HG02970 (cell line): Measurements from ENCODE around the gene IQUB.
"Not testable (repeated sequence)": the region's sequence is repeated elsewhere in the genome, so short reads cannot be mapped to it uniquely, and the experiment has no call there.

Source experiments
- ATAC-seq: cut with Tn5 transposase; IDR thresholded peaks from one replicate; pipeline ENCODE4 v1.9.1; 2021; ENCODE audit warnings: mild to moderate bottlenecking, moderate library complexity, moderate number of reproducible peaks; ENCODE audit not compliant: unreplicated experiment, low FRiP score

The IQUB gene

GRCh38 chr7:123534383-123535260 is at the start of gene IQUB:
Gene IQUB, minus strand, starts transcription at chr7:123534595. Its CDS starts 22,255 bp downstream, at chr7:123512340.
- peak; percentile 85 for ATAC-seq

GRCh38 chr7:123583821-123584220 is 49.4 kb upstream of the IQUB start:
- no peak for ATAC-seq

- no peak for ATAC-seq
These were observed 46.7 kb upstream of the IQUB start for GRCh38 chr7:123581162-123581459.

GRCh38 chr7:123580406-123581161 is 46.2 kb upstream of the IQUB start:
- peak; percentile 69 for ATAC-seq

- no peak for ATAC-seq
These were observed 45.0 kb upstream of the IQUB start for GRCh38 chr7:123579416-123579815.

GRCh38 chr7:123573896-123574467 is 39.6 kb upstream of the IQUB start:
- no peak for ATAC-seq

- no peak for ATAC-seq
These were observed 38.9 kb upstream of the IQUB start for GRCh38 chr7:123573341-123573740.

GRCh38 chr7:123571684-123572083 is 37.3 kb upstream of the IQUB start:
- no peak for ATAC-seq

GRCh38 chr7:123571187-123571586 is 36.8 kb upstream of the IQUB start:
- ATAC-seq: no peak

- no peak for ATAC-seq
These were observed 36.2 kb upstream of the IQUB start for GRCh38 chr7:123570390-123571182.

GRCh38 chr7:123569352-123570010 is 35.1 kb upstream of the IQUB start:
- ATAC-seq: no peak

GRCh38 chr7:123562121-123562520 is 27.7 kb upstream of the IQUB start:
- ATAC-seq: no peak

GRCh38 chr7:123558289-123558874 is 24.0 kb upstream of the IQUB start:
- no peak for ATAC-seq

- ATAC-seq: peak; percentile 99
These were observed 23.2 kb upstream of the IQUB start, which contains the start of gene NDUFA5 for GRCh38 chr7:123557398-123558288. Gene NDUFA5, minus strand, starts transcription at chr7:123557818. Its CDS starts 23 bp downstream, at chr7:123557795.

GRCh38 chr7:123557016-123557397 is 22.6 kb upstream of the IQUB start:
- ATAC-seq: no peak

GRCh38 chr7:123555484-123555883 is 21.1 kb upstream of the IQUB start:
- no peak for ATAC-seq

- no peak for ATAC-seq
These were observed 18.8 kb upstream of the IQUB start for GRCh38 chr7:123553159-123553558.

GRCh38 chr7:123552641-123553040 is 18.2 kb upstream of the IQUB start:
- ATAC-seq: no peak

GRCh38 chr7:123552134-123552533 is 17.7 kb upstream of the IQUB start:
- not testable (repeated sequence) for ATAC-seq
